Osteoblast (primary cell): ENCODE measurements around the gene SELPLG. TPM values are rescaled to one million over a fixed set of nuclear protein-coding genes. Genes with fewer than 3 reads are reported as not detected.
A peak's percentile ranks its signal among the peaks of the same experiment; 100 is the strongest.
"Not testable (repeated sequence)": the region's sequence is repeated elsewhere in the genome, so short reads cannot be mapped to it uniquely, and the experiment has no call there.

Source experiments
- DNase-seq: peaks from one replicate; pipeline ENCODE4 v3.0.0; 2011; ENCODE audit warnings: low spot score, mixed read lengths; ENCODE audit not compliant: insufficient read length; ENCODE audit errors: missing footprints
- H2AFZ ChIP-seq: 2 replicates; pipeline ENCODE4 v1.6.0; 2011; ENCODE audit warnings: mild to moderate bottlenecking, low read length
- H3K27ac ChIP-seq: 2 replicates; pipeline ENCODE4 v1.5.1; 2011; ENCODE audit warnings: mild to moderate bottlenecking, low read depth, low read length, moderate library complexity
- H3K27me3 ChIP-seq: 2 replicates; pipeline ENCODE4 v1.6.0; 2012; ENCODE audit warnings: mild to moderate bottlenecking, control low read depth, inconsistent platforms, low read length, moderate library complexity; ENCODE audit not compliant: insufficient read depth
- H3K36me3 ChIP-seq: 2 replicates; pipeline ENCODE4 v1.5.1; 2011; ENCODE audit warnings: mild to moderate bottlenecking, low read length, control low read depth, moderate library complexity; ENCODE audit not compliant: insufficient read depth
- H3K4me1 ChIP-seq: 2 replicates; pipeline ENCODE4 v1.5.1; 2011; ENCODE audit warnings: mild to moderate bottlenecking, low read length, control low read depth, moderate library complexity; ENCODE audit not compliant: insufficient read depth
- H3K4me2 ChIP-seq: 2 replicates; pipeline ENCODE4 v1.6.0; 2011; ENCODE audit warnings: mild to moderate bottlenecking, low read length; ENCODE audit not compliant: insufficient read depth
- H3K4me3 ChIP-seq: fragments of 200-600 bp; sonication (generic); 3 replicates; pipeline ENCODE4 v1.5.1; 2012; ENCODE audit warnings: mild to moderate bottlenecking, low read length, inconsistent platforms; ENCODE audit not compliant: insufficient read depth
- H3K79me2 ChIP-seq: 2 replicates; pipeline ENCODE4 v1.6.0; 2012; ENCODE audit warnings: mild to moderate bottlenecking, low read length, control low read depth, inconsistent platforms; ENCODE audit not compliant: insufficient read depth
- H3K9me3 ChIP-seq: 2 replicates; pipeline ENCODE4 v1.5.1; 2011; ENCODE audit warnings: low read depth, low read length, control low read depth
- H4K20me1 ChIP-seq: 2 replicates; pipeline ENCODE4 v1.6.0; 2012; ENCODE audit warnings: mild to moderate bottlenecking, low read length, control low read depth; ENCODE audit not compliant: insufficient read depth
- CTCF ChIP-seq: IDR thresholded peaks from 2 replicates; pipeline ENCODE4 v1.5.1; 2011; ENCODE audit warnings: mild to moderate bottlenecking, low read depth, low read length, moderate library complexity; ENCODE audit errors: extremely low read depth
- total RNA-seq: library from RNA; depleted of rRNA; stranded (reverse); fragments of >200 nt; gene quantifications from 2 replicates; pipeline ENCODE4 v1.2.3, GENCODE V29; 2012

Gene SELPLG
- total RNA-seq, 1 donor, result 1.1 TPM

GRCh38 chr12:108663324-108664015 is 29.8 kb upstream of the SELPLG start:
- Histone ChIP-seq H4K20me1 (peaks cover 30% of the 10 kb centered on the region), H3K27me3 (no peaks in the 10 kb centered on the region)

GRCh38 chr12:108658115-108658514 is 24.4 kb upstream of the SELPLG start:
- H3K4me2 ChIP-seq, H3K4me1 ChIP-seq, H3K4me3 ChIP-seq, H3K27me3 ChIP-seq, H2AFZ ChIP-seq, H3K27ac ChIP-seq, H3K9me3 ChIP-seq, DNase-seq: not testable (repeated sequence)
- Histone ChIP-seq H3K79me2 (peaks cover 79% of the 10 kb centered on the region), H4K20me1 (peaks cover 15% of the 10 kb centered on the region), H3K36me3 (peaks cover 62% of the 10 kb centered on the region)

More at GRCh38 chr12:108663324-108664015, 29.8 kb upstream of the SELPLG start:
- Histone ChIP-seq H3K27ac (peak overlapping the region; percentile 84), H3K4me2 (no peak overlapping the region), H3K4me3 (no peak overlapping the region), H3K36me3 (peaks cover 36% of the 10 kb centered on the region), H3K9me3 (no peaks in the 10 kb centered on the region), H2AFZ (no peak overlapping the region), H3K4me1 (peaks cover 49% of the 10 kb centered on the region), H3K79me2 (peaks cover 94% of the 10 kb centered on the region)
- no peak for DNase-seq
- TF ChIP-seq CTCF, result no peak

GRCh38 chr12:108657130-108657745 is 23.5 kb upstream of the SELPLG start:
- no peak for TF ChIP-seq CTCF
- Histone ChIP-seq H3K4me1 (peaks cover 9% of the 10 kb centered on the region), H3K27ac (peak overlapping the region; percentile 17), H2AFZ (no peak overlapping the region), H3K9me3 (no peaks in the 10 kb centered on the region), H3K36me3 (peaks cover 70% of the 10 kb centered on the region), H3K27me3 (no peaks in the 10 kb centered on the region), H3K4me2 (no peak overlapping the region), H3K79me2 (peaks cover 79% of the 10 kb centered on the region), H3K4me3 (no peak overlapping the region), H4K20me1 (peaks cover 15% of the 10 kb centered on the region)
- DNase-seq, result no peak

GRCh38 chr12:108656247-108656646 is 22.6 kb upstream of the SELPLG start:
- Histone ChIP-seq H3K79me2 (peaks cover 76% of the 10 kb centered on the region), H3K36me3 (peaks cover 69% of the 10 kb centered on the region), H3K4me1 (peaks cover 11% of the 10 kb centered on the region), H4K20me1 (peaks cover 15% of the 10 kb centered on the region)
- not testable (repeated sequence) for H3K4me3 ChIP-seq, H3K4me2 ChIP-seq, H3K27ac ChIP-seq, DNase-seq, H2AFZ ChIP-seq, H3K27me3 ChIP-seq, H3K9me3 ChIP-seq

- not testable (repeated sequence) for H3K4me2 ChIP-seq, H2AFZ ChIP-seq, H3K27ac ChIP-seq, DNase-seq, H3K4me1 ChIP-seq, H3K4me3 ChIP-seq, H3K27me3 ChIP-seq, H3K9me3 ChIP-seq
- H3K36me3 ChIP-seq, result peaks cover 74% of the 10 kb centered on the region
- peaks cover 74% of the 10 kb centered on the region for H3K79me2 ChIP-seq
- H4K20me1 ChIP-seq, result peaks cover 11% of the 10 kb centered on the region
Measured at GRCh38 chr12:108655812-108656175, 22.1 kb upstream of the SELPLG start.

- not testable (repeated sequence) for H3K4me3 ChIP-seq, H2AFZ ChIP-seq, H3K9me3 ChIP-seq, DNase-seq, H3K4me2 ChIP-seq, H3K27ac ChIP-seq, H3K27me3 ChIP-seq
- Histone ChIP-seq H3K79me2 (peaks cover 69% of the 10 kb centered on the region), H3K4me1 (peaks cover 17% of the 10 kb centered on the region), H4K20me1 (peaks cover 11% of the 10 kb centered on the region), H3K36me3 (peaks cover 75% of the 10 kb centered on the region)
Measured at GRCh38 chr12:108654622-108655021, 20.9 kb upstream of the SELPLG start.
